Lower leg skin (tissue), 4 donors: ENCODE data around the gene GTF3C4. TPM values are rescaled to one million over a fixed set of nuclear protein-coding genes. Genes with fewer than 3 reads are reported as not detected.

ENCODE experiments used
- DNase-seq, 2 donors: peaks; one replicate each; pipeline ENCODE4 v3.0.0-alpha.2; 2019; ENCODE audit warnings: low spot score in 2 of 2
- H3K4me3 ChIP-seq: fragments of 200-600 bp; sonication (generic); 2 replicates; pipeline ENCODE4 v1.5.1; 2017; ENCODE audit warnings: mild to moderate bottlenecking, low read depth; ENCODE audit not compliant: poor library complexity, severe bottlenecking
- POLR2A ChIP-seq, 2 donors: fragments of 450-650 bp; IDR thresholded peaks; one replicate each; pipeline ENCODE4 v1.6.1; 2016 to 2017; ENCODE audit warnings: antibody characterized with exemption in 2 of 2, mild to moderate bottlenecking in 1 of 2, moderate library complexity in 1 of 2
- WGBS, 2 donors: methylation state at CpG; one replicate each; pipeline ENCODE4 v1.1.5; 2018; 5-methylcytosine and 5-hydroxymethylcytosine counted together
- intact Hi-C: fragments of 100-400 bp; cut with DNase I; formaldehyde crosslinking; loops from one replicate; pipeline ENCODE4 v1.15.0; 2023; ENCODE audit warnings: low total_unique reads
- total RNA-seq, 4 donors: library from RNA; depleted of rRNA; stranded (reverse); fragments of >200 nt; gene quantifications; one replicate each; pipeline ENCODE4 v1.1.0, GENCODE V29; 2016
- TF ChIP-seq, protein P1 (sequence below), 3 donors: fragments of 450-650 bp; IDR thresholded peaks; one replicate each; pipeline ENCODE4 v1.5.1; 2016; ENCODE audit warnings: antibody characterized with exemption in 3 of 3, mild to moderate bottlenecking in 3 of 3, moderate library complexity in 2 of 3

Gene GTF3C4
- total RNA-seq, 4 donors from 2014 or later, result 18.7 to 23.4 (median 20.5) TPM

DNA sequence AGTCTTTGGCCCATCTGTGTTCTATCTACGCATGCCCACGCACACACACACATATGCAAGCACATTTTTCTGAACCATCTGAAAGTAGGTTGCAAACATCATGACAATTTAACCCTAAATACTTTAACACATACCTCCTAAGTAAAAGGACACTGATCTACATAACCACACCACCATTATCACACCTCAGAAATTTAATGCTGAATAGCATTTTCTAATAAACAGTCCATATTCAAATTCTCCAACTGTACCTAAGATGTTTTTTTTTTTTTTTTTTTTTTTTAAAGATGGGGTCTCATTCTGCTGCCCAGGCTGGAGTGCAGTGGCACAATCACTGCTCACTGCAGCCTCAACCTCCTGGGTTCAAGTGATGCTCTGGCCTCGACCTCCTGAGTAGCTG, 35.9 kb upstream of the GTF3C4 start:
- no peak overlapping the region for H3K4me3 ChIP-seq
- intact Hi-C loops, result no loop called here
- WGBS, 2 donors, result 92 to 97% methylated on average over 3 of the region's 3 CpGs
- no peak for DNase-seq
- no peak for TF ChIP-seq POLR2A (IDR thresholded peaks at IDR 0.05)
- TF ChIP-seq, protein P1, sequence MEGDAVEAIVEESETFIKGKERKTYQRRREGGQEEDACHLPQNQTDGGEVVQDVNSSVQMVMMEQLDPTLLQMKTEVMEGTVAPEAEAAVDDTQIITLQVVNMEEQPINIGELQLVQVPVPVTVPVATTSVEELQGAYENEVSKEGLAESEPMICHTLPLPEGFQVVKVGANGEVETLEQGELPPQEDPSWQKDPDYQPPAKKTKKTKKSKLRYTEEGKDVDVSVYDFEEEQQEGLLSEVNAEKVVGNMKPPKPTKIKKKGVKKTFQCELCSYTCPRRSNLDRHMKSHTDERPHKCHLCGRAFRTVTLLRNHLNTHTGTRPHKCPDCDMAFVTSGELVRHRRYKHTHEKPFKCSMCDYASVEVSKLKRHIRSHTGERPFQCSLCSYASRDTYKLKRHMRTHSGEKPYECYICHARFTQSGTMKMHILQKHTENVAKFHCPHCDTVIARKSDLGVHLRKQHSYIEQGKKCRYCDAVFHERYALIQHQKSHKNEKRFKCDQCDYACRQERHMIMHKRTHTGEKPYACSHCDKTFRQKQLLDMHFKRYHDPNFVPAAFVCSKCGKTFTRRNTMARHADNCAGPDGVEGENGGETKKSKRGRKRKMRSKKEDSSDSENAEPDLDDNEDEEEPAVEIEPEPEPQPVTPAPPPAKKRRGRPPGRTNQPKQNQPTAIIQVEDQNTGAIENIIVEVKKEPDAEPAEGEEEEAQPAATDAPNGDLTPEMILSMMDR (IDR thresholded peaks at IDR 0.05), result no peak

DNA sequence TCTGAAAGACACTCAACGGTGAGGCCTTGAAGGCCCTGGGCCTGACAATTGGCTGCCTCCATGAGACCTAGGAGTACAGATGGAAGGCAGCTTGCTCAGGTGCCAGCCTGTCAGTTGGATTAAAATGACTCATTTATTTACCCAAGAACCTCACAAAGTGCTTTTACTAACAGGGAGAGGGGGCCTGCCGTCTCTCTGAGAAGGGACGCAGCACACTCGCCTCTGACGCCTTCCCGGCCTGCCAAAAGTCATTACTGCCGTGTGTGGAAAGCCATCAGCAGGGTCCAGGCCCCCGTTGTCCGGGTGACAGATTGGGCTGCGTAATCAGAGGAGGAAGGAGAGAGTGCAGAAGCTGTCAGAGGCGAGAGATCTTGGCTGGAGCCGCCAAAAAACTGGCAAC, 32.9 kb upstream of the GTF3C4 start:
- 80 to 88% methylated on average over 12 of the region's 12 CpGs for WGBS, 2 donors
- intact Hi-C loops, result no loop called here
- DNase-seq, result peak in 1 of 2 donors; percentile 66
- TF ChIP-seq, protein P1 (IDR thresholded peaks at IDR 0.05), result no peak
- no peak for TF ChIP-seq POLR2A (IDR thresholded peaks at IDR 0.05)
- H3K4me3 ChIP-seq, result no peak overlapping the region

DNA sequence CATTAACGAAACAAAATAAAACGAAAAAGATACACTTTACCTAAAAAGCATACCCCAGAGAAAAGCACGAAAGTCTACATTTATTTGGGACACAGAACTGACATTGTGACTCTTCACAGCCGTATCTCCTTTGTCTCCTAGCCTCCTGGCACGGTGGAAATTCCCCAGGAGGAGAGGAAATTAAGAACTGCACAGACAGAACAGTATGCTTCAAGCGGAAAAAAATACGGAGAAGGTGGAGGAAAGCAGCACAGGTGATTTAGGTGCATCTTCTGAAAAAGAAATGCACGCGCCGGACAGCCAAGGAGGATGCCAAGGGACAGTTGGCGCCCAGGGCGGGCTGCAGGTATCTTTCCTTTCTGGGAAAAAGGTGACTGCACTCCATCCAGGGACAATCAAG, 32.5 kb upstream of the GTF3C4 start:
- no peak overlapping the region for H3K4me3 ChIP-seq
- TF ChIP-seq POLR2A (IDR thresholded peaks at IDR 0.05), result no peak
- TF ChIP-seq, protein P1 (IDR thresholded peaks at IDR 0.05), result no peak
- 92% methylated on average over 12 of the region's 12 CpGs for WGBS, 2 donors
- peak in 1 of 2 donors; percentile 26 for DNase-seq
- intact Hi-C loops, result no loop called here

- TF ChIP-seq, protein P1 (IDR thresholded peaks at IDR 0.05), result no peak
- no peak for TF ChIP-seq POLR2A (IDR thresholded peaks at IDR 0.05)
- WGBS, 2 donors, result 85 to 90% methylated on average over 5 of the region's 5 CpGs
- H3K4me3 ChIP-seq, result no peak overlapping the region
- no peak for DNase-seq
- intact Hi-C loops, result no loop called here
Measured at GRCh38 chr9:132638240-132638639, 32.0 kb upstream of the GTF3C4 start.

- no peak overlapping the region for H3K4me3 ChIP-seq
- DNase-seq, result peak in 1 of 2 donors; percentile 45
- WGBS, 2 donors, result 74 to 76% methylated on average over 5 of the region's 5 CpGs
- intact Hi-C loops, result no loop called here
- TF ChIP-seq, protein P1 (IDR thresholded peaks at IDR 0.05), result no peak
- TF ChIP-seq POLR2A (IDR thresholded peaks at IDR 0.05), result no peak
Measured at GRCh38 chr9:132639322-132639721, 30.9 kb upstream of the GTF3C4 start.

- intact Hi-C loops, result no loop called here
- WGBS, 2 donors, result 80 to 81% methylated on average over 4 of the region's 4 CpGs
- TF ChIP-seq POLR2A (IDR thresholded peaks at IDR 0.05), result no peak
- TF ChIP-seq, protein P1 (IDR thresholded peaks at IDR 0.05), result no peak
- no peak overlapping the region for H3K4me3 ChIP-seq
- no peak for DNase-seq
Measured at GRCh38 chr9:132641216-132641615, 29.0 kb upstream of the GTF3C4 start.
